ENCODE measurements around the gene NSG1.

- TF ChIP-seq BHLHE40 (IDR thresholded peaks at IDR 0.05; ENCODE audit: low read depth, low read length) (no peak), NFE2L2 (IDR thresholded peaks at IDR 0.05; ENCODE audit: low read depth, low read length) (no peak), CHD1 (IDR thresholded peaks at IDR 0.05; ENCODE audit: low read depth, low read length) (no peak), POLR2A (IDR thresholded peaks at IDR 0.05; ENCODE audit: low read depth, low read length) (no peak), RFX5 (IDR thresholded peaks at IDR 0.05; ENCODE audit: low read depth, low read length) (no peak)
- TF ChIP-seq, protein P1, sequence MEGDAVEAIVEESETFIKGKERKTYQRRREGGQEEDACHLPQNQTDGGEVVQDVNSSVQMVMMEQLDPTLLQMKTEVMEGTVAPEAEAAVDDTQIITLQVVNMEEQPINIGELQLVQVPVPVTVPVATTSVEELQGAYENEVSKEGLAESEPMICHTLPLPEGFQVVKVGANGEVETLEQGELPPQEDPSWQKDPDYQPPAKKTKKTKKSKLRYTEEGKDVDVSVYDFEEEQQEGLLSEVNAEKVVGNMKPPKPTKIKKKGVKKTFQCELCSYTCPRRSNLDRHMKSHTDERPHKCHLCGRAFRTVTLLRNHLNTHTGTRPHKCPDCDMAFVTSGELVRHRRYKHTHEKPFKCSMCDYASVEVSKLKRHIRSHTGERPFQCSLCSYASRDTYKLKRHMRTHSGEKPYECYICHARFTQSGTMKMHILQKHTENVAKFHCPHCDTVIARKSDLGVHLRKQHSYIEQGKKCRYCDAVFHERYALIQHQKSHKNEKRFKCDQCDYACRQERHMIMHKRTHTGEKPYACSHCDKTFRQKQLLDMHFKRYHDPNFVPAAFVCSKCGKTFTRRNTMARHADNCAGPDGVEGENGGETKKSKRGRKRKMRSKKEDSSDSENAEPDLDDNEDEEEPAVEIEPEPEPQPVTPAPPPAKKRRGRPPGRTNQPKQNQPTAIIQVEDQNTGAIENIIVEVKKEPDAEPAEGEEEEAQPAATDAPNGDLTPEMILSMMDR (conservative IDR thresholded peaks at IDR 0.05; ENCODE audit: low read depth, low read length) = no peak
Measured at GRCh38 chr4:4462970-4463369, 76.1 kb downstream of the NSG1 start.
